Spinal cord (tissue), 10 donors: ENCODE measurements around the gene TNIK. TPM values are rescaled to one million over a fixed set of nuclear protein-coding genes. Genes with fewer than 3 reads are reported as not detected.
"Not testable (repeated sequence)": the region's sequence is repeated elsewhere in the genome, so short reads cannot be mapped to it uniquely, and the experiment has no call there.

ENCODE experiments used
- DNase-seq, 6 donors: peaks; one replicate each; pipeline versions ENCODE4 v3.0.0 to v3.0.0-alpha.2; 2013 to 2015; ENCODE audit warnings: low spot score in 6 of 6, low read depth in 4 of 6
- H3K27ac ChIP-seq: one replicate; pipeline ENCODE4 v1.5.1; 2013; ENCODE audit warnings: low read depth, low read length, control low read depth
- H3K27me3 ChIP-seq: one replicate; pipeline ENCODE4 v1.6.1; 2013; ENCODE audit warnings: low read length; ENCODE audit not compliant: control insufficient read depth, insufficient read depth
- H3K36me3 ChIP-seq: one replicate; pipeline ENCODE4 v1.6.1; 2013; ENCODE audit warnings: low read length; ENCODE audit not compliant: control insufficient read depth, insufficient read depth
- H3K4me1 ChIP-seq: one replicate; pipeline ENCODE4 v1.6.1; 2013; ENCODE audit warnings: low read length; ENCODE audit not compliant: control insufficient read depth, insufficient read depth
- H3K4me3 ChIP-seq: one replicate; pipeline ENCODE4 v1.5.1; 2013; ENCODE audit warnings: low read depth, low read length, control low read depth
- H3K9me3 ChIP-seq: one replicate; pipeline ENCODE4 v1.6.1; 2013; ENCODE audit warnings: low read length; ENCODE audit not compliant: control insufficient read depth, insufficient read depth
- WGBS: methylation state at CpG from one replicate; pipeline ENCODE4 v1.1.5; 2013; ENCODE audit warnings: missing lambda C conversion rate; ENCODE audit not compliant: insufficient coverage; 5-methylcytosine and 5-hydroxymethylcytosine counted together
- polyA plus RNA-seq, 2 donors: library from polyadenylated mRNA; unstranded; fragments of 120-200 nt; gene quantifications; one replicate each; pipeline ENCODE4 v1.2.1, GENCODE V29; 2013; ENCODE audit not compliant: insufficient read length in 2 of 2
- total RNA-seq, 2 donors: library from RNA; depleted of rRNA in 1 of 2; stranded (reverse); fragments of 120-200 nt in 1 of 2; fragments of >200 nt in 1 of 2; gene quantifications; one replicate each; pipeline versions ENCODE4 v1.2.3 to v1.2.4, GENCODE V29; 2013 to 2014
- donor health status: healthy.

Gene TNIK
- total and polyA plus RNA-seq, 4 donors, result 38.3 to 105 (median 88.5) TPM

GRCh38 chr3:171245796-171246765 is 214.1 kb downstream of the TNIK start:
- Histone ChIP-seq H3K27ac (no peak overlapping the region), H3K4me3 (no peak overlapping the region), H3K9me3 (no peaks in the 10 kb centered on the region), H3K36me3 (no peaks in the 10 kb centered on the region), H3K27me3 (no peaks in the 10 kb centered on the region), H3K4me1 (no peaks in the 10 kb centered on the region)
- WGBS, result 88% methylated on average over 1 of the region's 4 CpGs
- no peak for DNase-seq

GRCh38 chr3:171242951-171243350 is 217.3 kb downstream of the TNIK start:
- Histone ChIP-seq H3K9me3 (no peaks in the 10 kb centered on the region), H3K27me3 (no peaks in the 10 kb centered on the region), H3K36me3 (no peaks in the 10 kb centered on the region), H3K27ac (no peak overlapping the region), H3K4me1 (no peaks in the 10 kb centered on the region), H3K4me3 (no peak overlapping the region)
- DNase-seq, result no peak
- no CpG with 5 or more reads among the region's 2 CpGs for WGBS

- no CpG with 5 or more reads among the region's 2 CpGs for WGBS
- no peaks in the 10 kb centered on the region for H3K4me1 ChIP-seq
- no peaks in the 10 kb centered on the region for H3K27me3 ChIP-seq
- no peak overlapping the region for H3K4me3 ChIP-seq
- H3K36me3 ChIP-seq, result no peaks in the 10 kb centered on the region
- no peak overlapping the region for H3K27ac ChIP-seq
- no peaks in the 10 kb centered on the region for H3K9me3 ChIP-seq
- DNase-seq, result no peak
These were observed 218.0 kb downstream of the TNIK start for GRCh38 chr3:171242170-171242569.

GRCh38 chr3:171241655-171242054 is 218.6 kb downstream of the TNIK start:
- H3K4me3 ChIP-seq, H3K9me3 ChIP-seq, H3K27me3 ChIP-seq, H3K4me1 ChIP-seq, H3K36me3 ChIP-seq, H3K27ac ChIP-seq, DNase-seq: not testable (repeated sequence)
- WGBS, result no CpG with 5 or more reads among the region's 2 CpGs

GRCh38 chr3:171240504-171240835 is 219.7 kb downstream of the TNIK start:
- no peaks in the 10 kb centered on the region for H3K9me3 ChIP-seq
- no peaks in the 10 kb centered on the region for H3K36me3 ChIP-seq
- no peaks in the 10 kb centered on the region for H3K27me3 ChIP-seq
- H3K4me1 ChIP-seq, result peaks cover 7% of the 10 kb centered on the region
- WGBS, result 93% methylated on average over 3 of the region's 3 CpGs
- no peak overlapping the region for H3K4me3 ChIP-seq
- no peak overlapping the region for H3K27ac ChIP-seq
- no peak for DNase-seq

GRCh38 chr3:171239757-171240503 is 220.3 kb downstream of the TNIK start:
- WGBS, result 80% methylated on average over 7 of the region's 9 CpGs
- Histone ChIP-seq H3K27ac (no peak overlapping the region), H3K27me3 (no peaks in the 10 kb centered on the region), H3K9me3 (no peaks in the 10 kb centered on the region), H3K4me1 (peaks cover 11% of the 10 kb centered on the region), H3K36me3 (no peaks in the 10 kb centered on the region), H3K4me3 (no peak overlapping the region)
- no peak for DNase-seq

- peaks cover 16% of the 10 kb centered on the region for H3K4me1 ChIP-seq
- no peaks in the 10 kb centered on the region for H3K9me3 ChIP-seq
- no peaks in the 10 kb centered on the region for H3K36me3 ChIP-seq
- no CpG with 5 or more reads among the region's 2 CpGs for WGBS
- peak overlapping the region; percentile 65 for H3K27ac ChIP-seq
- DNase-seq, result peak in 5 of 6 donors; percentile 39 to 90 (median 67)
- H3K27me3 ChIP-seq, result no peaks in the 10 kb centered on the region
- H3K4me3 ChIP-seq, result no peak overlapping the region
These were observed 223.2 kb downstream of the TNIK start for GRCh38 chr3:171237009-171237385.

GRCh38 chr3:171236265-171237008 is 223.8 kb downstream of the TNIK start:
- WGBS, result 26% methylated on average over 5 of the region's 8 CpGs
- no peaks in the 10 kb centered on the region for H3K27me3 ChIP-seq
- peak in 4 of 6 donors; percentile 20 to 83 (median 46) for DNase-seq
- no peak overlapping the region for H3K4me3 ChIP-seq
- H3K4me1 ChIP-seq, result peaks cover 16% of the 10 kb centered on the region
- H3K36me3 ChIP-seq, result no peaks in the 10 kb centered on the region
- H3K9me3 ChIP-seq, result no peaks in the 10 kb centered on the region
- peak overlapping the region; percentile 65 for H3K27ac ChIP-seq

GRCh38 chr3:171234298-171235010 is 225.8 kb downstream of the TNIK start:
- H3K36me3 ChIP-seq, result no peaks in the 10 kb centered on the region
- no peaks in the 10 kb centered on the region for H3K9me3 ChIP-seq
- H3K4me3 ChIP-seq, result no peak overlapping the region
- DNase-seq, result peak in 2 of 6 donors; percentile 67 to 94
- H3K27ac ChIP-seq, result peak overlapping the region; percentile 40
- no peaks in the 10 kb centered on the region for H3K27me3 ChIP-seq
- H3K4me1 ChIP-seq, result peaks cover 20% of the 10 kb centered on the region
- 61% methylated on average over 6 of the region's 8 CpGs for WGBS
